Measurements from ENCODE around the gene CXXC5.

The CXXC5 gene

GRCh38 chr5:139651853-139652787, 4.0 kb downstream of the CXXC5 start:
- no peak for TF ChIP-seq CTCF (IDR thresholded peaks at IDR 0.05; ENCODE audit: low read depth, low read length, missing control alignments)
- peak overlapping the region; percentile 84 for H3K4me3 ChIP-seq (ENCODE audit: low read depth, low read length)
- peak; percentile 80 for DNase-seq (ENCODE audit: low read depth)

- peak overlapping the region; percentile 6 for H3K4me3 ChIP-seq (ENCODE audit: low read depth, low read length)
- TF ChIP-seq CTCF (IDR thresholded peaks at IDR 0.05; ENCODE audit: low read depth, low read length, missing control alignments) = peak; percentile 7
- DNase-seq (ENCODE audit: low read depth) = no peak
These were observed 4.7 kb downstream of the CXXC5 start for GRCh38 chr5:139652788-139653241.

- TF ChIP-seq CTCF (IDR thresholded peaks at IDR 0.05; ENCODE audit: low read depth, low read length, missing control alignments) = no peak
- H3K4me3 ChIP-seq (ENCODE audit: low read depth, low read length) = peak overlapping the region; percentile 6
- no peak for DNase-seq (ENCODE audit: low read depth)
These were observed 5.5 kb downstream of the CXXC5 start for GRCh38 chr5:139653616-139654015.

- no peak for DNase-seq (ENCODE audit: low read depth)
- H3K4me3 ChIP-seq (ENCODE audit: low read depth, low read length) = no peak overlapping the region
- no peak for TF ChIP-seq CTCF (IDR thresholded peaks at IDR 0.05; ENCODE audit: low read depth, low read length, missing control alignments)
These were observed 6.3 kb downstream of the CXXC5 start for GRCh38 chr5:139654464-139654863.

- DNase-seq (ENCODE audit: low read depth) = no peak
- no peak overlapping the region for H3K4me3 ChIP-seq (ENCODE audit: low read depth, low read length)
- TF ChIP-seq CTCF (IDR thresholded peaks at IDR 0.05; ENCODE audit: low read depth, low read length, missing control alignments) = no peak
These were observed 6.8 kb downstream of the CXXC5 start for GRCh38 chr5:139654871-139655491.

GRCh38 chr5:139655727-139656271, 7.7 kb downstream of the CXXC5 start:
- no peak for TF ChIP-seq CTCF (IDR thresholded peaks at IDR 0.05; ENCODE audit: low read depth, low read length, missing control alignments)
- H3K4me3 ChIP-seq (ENCODE audit: low read depth, low read length) = no peak overlapping the region
- no peak for DNase-seq (ENCODE audit: low read depth)
